ENCODE results near the gene TRIO.
A peak's percentile ranks its signal among the peaks of the same experiment; 100 is the strongest.

Gene TRIO

DNA sequence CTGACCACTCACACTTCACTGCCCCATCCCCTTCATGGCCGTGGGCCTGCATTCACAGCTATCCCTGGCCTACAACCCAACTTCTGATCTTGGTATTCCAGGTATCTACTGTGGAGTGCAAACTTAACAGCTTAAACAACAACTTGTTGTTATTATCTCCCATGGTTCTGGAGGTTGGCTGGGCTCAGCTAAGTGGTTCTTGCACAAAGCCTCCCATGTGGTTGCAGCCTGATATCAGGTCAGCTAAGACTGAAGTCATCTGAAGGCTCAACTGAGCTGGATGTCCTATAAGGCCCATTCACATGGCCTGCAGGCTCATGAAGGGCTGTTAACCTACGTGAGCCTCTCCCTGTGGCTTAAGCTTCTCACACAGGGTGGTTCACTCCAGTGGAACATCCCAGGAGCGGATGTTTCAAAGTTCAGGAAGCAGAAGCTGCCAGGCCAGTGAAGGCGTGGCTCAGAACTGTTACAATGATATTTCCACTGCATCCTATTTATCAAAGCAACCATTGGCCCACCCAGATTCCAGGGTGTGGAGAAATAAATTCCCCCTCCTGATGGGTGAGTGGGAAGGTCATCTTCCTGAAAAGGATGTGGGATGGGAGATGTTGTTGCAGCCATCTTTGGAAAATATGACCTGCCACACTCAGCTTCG is 30.0 kb upstream of the TRIO start:
- no peak overlapping the region for H3K4me3 ChIP-seq
- no peaks in the 10 kb centered on the region for H3K4me1 ChIP-seq
- no peaks in the 10 kb centered on the region for H3K27me3 ChIP-seq (ENCODE audit: low read depth)
- no peak for DNase-seq (ENCODE audit: low spot score in 2 of 2)
- in situ Hi-C loops (cut with MboI; ENCODE audit: low sequenced_read_pairs), result no loop called here
- no peaks in the 10 kb centered on the region for H3K9me3 ChIP-seq
- no peaks in the 10 kb centered on the region for H3K36me3 ChIP-seq (replicated peaks)

DNA sequence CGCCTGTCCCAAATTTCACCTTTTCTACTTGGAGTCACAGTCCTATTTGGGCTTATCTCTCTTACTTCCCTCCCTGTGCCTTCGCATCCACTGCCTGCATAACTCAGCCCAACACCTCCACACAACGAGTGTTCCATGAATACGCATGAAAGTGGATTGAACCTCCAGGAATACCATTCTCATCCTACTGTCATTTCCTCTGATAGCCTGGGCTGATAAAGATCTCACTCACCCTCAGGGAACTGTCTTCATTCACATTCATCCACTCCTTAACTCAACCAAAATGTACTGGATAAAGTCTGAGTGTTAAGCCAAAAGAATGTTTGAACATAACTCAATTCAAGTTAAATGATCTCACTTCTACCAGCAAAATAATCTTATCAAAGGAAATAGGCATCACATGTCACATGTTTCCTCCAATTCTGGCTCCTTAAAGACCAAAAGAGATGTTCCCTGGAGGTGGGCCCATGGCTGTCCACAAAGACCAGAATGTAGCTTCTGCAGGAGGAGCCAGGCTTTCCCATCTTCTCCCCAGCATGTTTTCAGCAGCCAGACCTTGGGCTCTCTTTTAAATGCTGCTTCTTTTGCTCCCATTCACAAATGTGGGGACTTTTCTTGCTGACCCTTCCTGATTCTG is 28.4 kb upstream of the TRIO start:
- no peaks in the 10 kb centered on the region for H3K4me1 ChIP-seq
- no peaks in the 10 kb centered on the region for H3K36me3 ChIP-seq (replicated peaks)

DNA sequence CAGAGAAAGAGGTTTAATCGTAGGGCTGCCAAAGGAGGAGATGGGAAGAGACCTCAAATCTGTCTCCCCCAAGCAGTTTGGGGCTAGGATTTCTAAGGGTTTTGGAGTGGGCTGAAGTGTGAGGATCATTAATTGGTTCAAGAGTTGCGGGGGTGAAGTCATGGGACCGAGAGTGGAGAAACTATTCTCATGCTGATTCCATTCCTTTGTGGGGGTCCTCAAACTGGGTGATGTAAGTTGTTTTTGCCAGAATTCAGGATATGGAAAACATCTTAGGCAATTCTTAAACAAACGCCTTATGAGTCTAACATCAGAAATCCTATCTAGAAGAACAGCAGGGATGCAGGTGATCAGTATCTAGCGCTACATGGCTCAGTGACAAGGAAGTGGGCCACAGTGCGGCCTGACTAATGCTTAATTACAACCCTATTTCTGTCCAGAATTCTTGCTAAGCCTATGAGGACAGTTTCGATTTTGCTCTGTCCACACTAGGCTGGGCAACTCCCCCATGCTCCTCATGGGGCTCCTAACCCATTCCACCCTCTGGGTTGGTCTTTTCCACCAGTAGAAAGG is 27.7 kb upstream of the TRIO start:
- no peak overlapping the region for H3K4me3 ChIP-seq
- DNase-seq (ENCODE audit: low spot score in 2 of 2), result no peak
- no peaks in the 10 kb centered on the region for H3K36me3 ChIP-seq (replicated peaks)
- H3K4me1 ChIP-seq, result no peaks in the 10 kb centered on the region
- no peaks in the 10 kb centered on the region for H3K9me3 ChIP-seq
- in situ Hi-C loops (cut with MboI; ENCODE audit: low sequenced_read_pairs), result no loop called here
- no peaks in the 10 kb centered on the region for H3K27me3 ChIP-seq (ENCODE audit: low read depth)

More for the DNA sequence above, 28.4 kb upstream of the TRIO start:
- Histone ChIP-seq H3K27me3 (ENCODE audit: low read depth) (no peaks in the 10 kb centered on the region), H3K9me3 (no peaks in the 10 kb centered on the region), H3K4me3 (no peak overlapping the region)
- no peak for DNase-seq (ENCODE audit: low spot score in 2 of 2)
- in situ Hi-C loops (cut with MboI; ENCODE audit: low sequenced_read_pairs), result no loop called here

DNA sequence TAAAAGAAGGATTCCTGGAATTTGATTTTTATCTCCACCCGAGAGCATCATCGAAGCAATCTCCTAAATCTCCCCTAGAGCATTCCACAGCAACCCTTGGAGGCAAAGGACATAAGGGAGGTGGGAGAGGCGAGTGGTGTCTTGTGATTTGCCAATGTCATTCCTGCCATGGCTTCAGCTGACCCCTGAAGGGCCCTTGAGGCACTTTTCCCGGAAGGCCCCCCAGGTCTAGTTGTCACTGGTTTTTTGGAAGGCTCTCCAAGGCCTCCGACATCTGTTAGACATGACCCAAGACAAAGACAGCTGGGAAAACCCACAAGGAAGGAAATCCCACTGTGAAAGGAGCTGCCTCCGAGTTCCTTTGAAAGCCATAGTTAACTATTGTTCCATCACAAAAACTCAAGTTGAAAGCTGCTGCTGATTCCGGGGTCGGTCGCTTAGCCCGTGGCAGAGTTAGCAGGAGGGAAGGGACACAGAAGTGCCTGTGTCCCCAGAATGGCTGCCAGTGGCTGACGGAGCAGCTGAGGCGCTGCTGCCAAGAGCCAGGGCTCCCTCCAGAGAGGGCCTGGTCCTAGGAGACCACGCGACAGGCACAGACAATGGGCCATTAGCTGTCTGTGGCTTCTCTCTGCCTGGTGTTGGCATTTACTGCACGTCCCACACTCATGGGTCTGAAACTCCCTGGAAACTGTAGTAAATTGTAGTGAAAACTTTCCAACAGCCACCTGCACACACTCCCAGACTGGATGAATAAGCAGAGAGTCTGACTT is 24.4 kb upstream of the TRIO start:
- Histone ChIP-seq H3K27me3 (ENCODE audit: low read depth) (no peaks in the 10 kb centered on the region), H3K9me3 (no peaks in the 10 kb centered on the region), H3K4me3 (no peak overlapping the region), H3K4me1 (no peaks in the 10 kb centered on the region), H3K36me3 (replicated peaks) (no peaks in the 10 kb centered on the region)
- peak in 1 of 2 experiments; percentile 14 for DNase-seq (ENCODE audit: low spot score in 2 of 2)
- in situ Hi-C loops (cut with MboI; ENCODE audit: low sequenced_read_pairs), result no loop called here

DNA sequence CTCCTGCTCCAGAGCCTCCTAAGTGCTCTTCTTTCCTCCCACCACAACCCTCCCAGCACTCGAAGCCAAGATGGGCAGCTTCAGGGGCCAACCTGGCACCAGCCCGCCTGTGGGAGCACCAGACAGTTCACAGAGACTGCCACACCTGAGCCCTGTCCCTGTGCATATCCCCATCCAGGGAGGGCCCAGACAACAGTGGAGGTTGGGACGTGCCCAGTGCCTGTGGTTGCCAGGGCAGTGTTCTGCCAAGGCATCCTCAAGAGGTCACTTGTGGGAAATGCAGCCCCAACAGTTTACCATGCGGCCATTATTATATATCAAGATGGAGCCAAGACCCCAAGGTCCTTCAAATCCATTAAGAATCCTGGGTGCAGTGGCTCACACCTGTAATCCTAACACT is 23.0 kb upstream of the TRIO start:
- H3K9me3 ChIP-seq, result no peaks in the 10 kb centered on the region
- no peaks in the 10 kb centered on the region for H3K4me1 ChIP-seq
- H3K36me3 ChIP-seq (replicated peaks), result no peaks in the 10 kb centered on the region
- DNase-seq (ENCODE audit: low spot score in 2 of 2), result no peak
- no peaks in the 10 kb centered on the region for H3K27me3 ChIP-seq (ENCODE audit: low read depth)
- no peak overlapping the region for H3K4me3 ChIP-seq
- in situ Hi-C loops (cut with MboI; ENCODE audit: low sequenced_read_pairs), result no loop called here

DNA sequence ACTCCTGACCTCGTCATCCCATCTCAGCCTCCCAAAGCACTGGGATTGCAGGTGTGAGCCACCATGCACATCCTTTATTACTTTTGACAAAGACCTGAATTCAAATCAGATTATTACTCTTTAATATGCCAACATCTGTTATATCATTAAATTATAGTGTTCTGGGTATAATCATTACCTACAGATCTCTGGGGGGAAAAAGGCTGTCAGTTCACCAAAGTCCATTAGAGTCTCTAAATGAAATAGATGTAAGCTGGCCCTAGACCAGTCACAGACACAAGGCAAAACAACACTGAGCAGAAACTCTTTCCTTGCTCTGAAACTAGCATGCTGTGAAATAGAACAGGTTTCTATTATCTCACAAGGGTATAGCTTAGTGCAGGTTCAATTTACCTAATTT is 21.6 kb upstream of the TRIO start:
- no peaks in the 10 kb centered on the region for H3K4me1 ChIP-seq
- H3K4me3 ChIP-seq, result no peak overlapping the region
- no peaks in the 10 kb centered on the region for H3K36me3 ChIP-seq (replicated peaks)
- no peaks in the 10 kb centered on the region for H3K27me3 ChIP-seq (ENCODE audit: low read depth)
- H3K9me3 ChIP-seq, result no peaks in the 10 kb centered on the region
- DNase-seq (ENCODE audit: low spot score in 2 of 2), result no peak
- in situ Hi-C loops (cut with MboI; ENCODE audit: low sequenced_read_pairs), result no loop called here

DNA sequence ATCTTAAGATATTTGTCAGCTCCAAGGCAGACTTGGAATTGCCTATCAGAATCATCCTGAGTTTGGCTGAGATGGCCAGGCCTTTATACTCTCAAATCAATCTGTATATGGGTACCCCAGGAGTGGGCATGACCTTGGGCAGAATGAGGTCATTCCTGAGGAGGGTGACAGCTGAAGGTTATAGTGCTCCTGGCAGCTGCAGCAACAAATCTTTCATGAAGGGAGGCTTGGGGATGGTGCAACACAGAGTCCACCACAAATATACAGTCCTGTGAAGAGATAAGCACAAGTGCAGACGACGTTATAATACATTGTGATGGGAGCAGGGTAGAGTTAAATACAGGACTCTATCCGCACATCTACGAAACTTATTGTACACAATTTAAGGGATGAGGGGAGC is 21.1 kb upstream of the TRIO start:
- Histone ChIP-seq H3K4me1 (no peaks in the 10 kb centered on the region), H3K27me3 (ENCODE audit: low read depth) (no peaks in the 10 kb centered on the region), H3K9me3 (no peaks in the 10 kb centered on the region), H3K36me3 (replicated peaks) (no peaks in the 10 kb centered on the region), H3K4me3 (no peak overlapping the region)
- in situ Hi-C loops (cut with MboI; ENCODE audit: low sequenced_read_pairs), result no loop called here
- no peak for DNase-seq (ENCODE audit: low spot score in 2 of 2)

DNA sequence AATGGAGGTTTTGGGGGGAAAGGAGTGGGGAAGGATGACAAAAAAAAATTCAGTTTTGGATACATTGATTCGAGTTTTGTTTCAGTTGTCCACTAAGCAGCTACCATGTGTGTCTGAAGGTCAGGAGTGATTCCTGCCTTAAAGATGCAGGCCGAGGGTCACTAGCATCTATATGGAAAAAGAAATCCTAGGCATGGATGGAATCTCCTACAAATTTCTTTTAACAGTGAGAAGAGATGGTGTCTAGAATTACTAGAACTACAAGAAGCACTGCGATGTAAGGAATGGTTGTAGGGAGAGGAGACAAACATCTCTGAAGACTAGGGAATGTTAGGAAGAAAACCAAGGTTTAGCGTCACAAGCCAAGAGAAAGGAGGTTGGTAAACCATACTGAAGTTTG is 19.6 kb upstream of the TRIO start:
- no peaks in the 10 kb centered on the region for H3K4me1 ChIP-seq
- H3K36me3 ChIP-seq (replicated peaks), result no peaks in the 10 kb centered on the region
- no peaks in the 10 kb centered on the region for H3K27me3 ChIP-seq (ENCODE audit: low read depth)
- no peak for DNase-seq (ENCODE audit: low spot score in 2 of 2)
- H3K9me3 ChIP-seq, result no peaks in the 10 kb centered on the region
- no peak overlapping the region for H3K4me3 ChIP-seq
- in situ Hi-C loops (cut with MboI; ENCODE audit: low sequenced_read_pairs), result no loop called here

DNA sequence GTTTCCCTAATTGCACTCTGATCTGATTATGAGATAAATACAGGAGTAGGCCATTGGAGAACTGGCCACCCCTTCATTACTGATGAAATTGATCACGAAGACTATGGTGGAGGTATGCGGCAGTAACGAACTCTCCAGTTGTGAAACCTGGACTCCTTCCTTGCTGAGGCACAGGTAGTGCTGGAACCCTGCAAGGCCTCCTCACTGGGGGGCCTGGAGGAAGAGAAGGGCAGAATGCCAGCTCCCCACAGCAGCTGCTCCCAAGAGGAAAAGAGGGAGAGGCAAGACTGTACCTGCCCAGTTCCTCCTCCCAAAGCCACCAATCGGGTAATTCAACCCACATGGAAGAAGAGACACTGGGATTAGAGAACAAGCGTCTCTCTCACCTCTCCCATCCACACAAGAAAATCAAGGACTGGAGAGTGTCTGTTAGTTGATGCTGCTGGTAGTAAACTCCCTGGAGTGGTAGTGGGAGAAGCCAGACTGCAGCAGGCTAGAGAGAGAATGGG is 19.1 kb upstream of the TRIO start:
- Histone ChIP-seq H3K9me3 (no peaks in the 10 kb centered on the region), H3K27me3 (ENCODE audit: low read depth) (no peaks in the 10 kb centered on the region), H3K36me3 (replicated peaks) (no peaks in the 10 kb centered on the region), H3K4me3 (no peak overlapping the region), H3K4me1 (no peaks in the 10 kb centered on the region)
- in situ Hi-C loops (cut with MboI; ENCODE audit: low sequenced_read_pairs), result no loop called here
- no peak for DNase-seq (ENCODE audit: low spot score in 2 of 2)

DNA sequence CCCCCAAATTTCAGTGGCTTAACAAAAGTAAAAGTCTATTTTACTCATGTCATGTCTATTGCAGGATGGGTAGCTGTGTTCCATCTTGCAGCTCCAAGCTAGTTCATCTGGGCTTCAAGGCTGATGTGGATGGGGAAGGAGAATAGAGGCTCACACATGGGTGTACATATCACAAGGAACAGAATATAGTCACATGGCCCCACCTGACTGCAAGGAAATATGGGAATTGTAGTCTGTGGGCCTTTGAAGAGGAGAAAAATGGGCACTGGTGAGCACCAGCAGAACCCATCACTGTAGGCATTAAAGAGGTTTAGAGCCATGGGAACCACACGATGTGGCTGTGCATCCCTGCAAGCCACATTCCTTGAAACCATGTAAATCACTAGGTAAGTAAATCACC is 17.9 kb upstream of the TRIO start:
- Histone ChIP-seq H3K36me3 (replicated peaks) (no peaks in the 10 kb centered on the region), H3K4me1 (no peaks in the 10 kb centered on the region), H3K9me3 (no peaks in the 10 kb centered on the region), H3K4me3 (no peak overlapping the region), H3K27me3 (ENCODE audit: low read depth) (peaks cover 6% of the 10 kb centered on the region)
- in situ Hi-C loops (cut with MboI; ENCODE audit: low sequenced_read_pairs), result loop anchor here (25.0 kb wide), 1 partner anchor 137 kb away; no protein-coding TSS in a partner anchor
- no peak for DNase-seq (ENCODE audit: low spot score in 2 of 2)

DNA sequence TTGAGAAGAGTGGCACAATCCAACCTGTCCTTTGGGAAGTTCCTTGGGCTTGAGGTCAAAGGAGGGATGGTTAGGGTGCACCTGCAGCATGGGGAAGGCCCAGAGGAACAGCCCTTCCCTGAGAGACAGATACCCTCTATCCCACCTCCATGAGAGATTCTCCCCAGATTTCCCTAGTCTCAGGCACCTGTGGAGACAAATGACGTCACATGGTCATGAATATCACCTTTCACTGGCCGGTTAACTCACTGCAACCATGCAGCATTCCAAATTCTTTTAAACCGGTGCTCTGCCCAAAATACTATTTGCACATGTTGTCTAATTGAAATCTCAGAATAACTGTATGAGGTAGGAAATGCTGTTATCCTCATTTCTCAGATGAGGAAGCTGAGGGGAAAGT is 15.6 kb upstream of the TRIO start:
- Histone ChIP-seq H3K36me3 (replicated peaks) (no peaks in the 10 kb centered on the region), H3K9me3 (no peaks in the 10 kb centered on the region), H3K27me3 (ENCODE audit: low read depth) (peaks cover 16% of the 10 kb centered on the region), H3K4me1 (no peaks in the 10 kb centered on the region; the same call in 1 of the 2 replicates), H3K4me3 (no peak overlapping the region)
- DNase-seq (ENCODE audit: low spot score in 2 of 2), result no peak
- in situ Hi-C loops (cut with MboI; ENCODE audit: low sequenced_read_pairs), result loop anchor here (25.0 kb wide), 1 partner anchor 135 kb away; no protein-coding TSS in a partner anchor

DNA sequence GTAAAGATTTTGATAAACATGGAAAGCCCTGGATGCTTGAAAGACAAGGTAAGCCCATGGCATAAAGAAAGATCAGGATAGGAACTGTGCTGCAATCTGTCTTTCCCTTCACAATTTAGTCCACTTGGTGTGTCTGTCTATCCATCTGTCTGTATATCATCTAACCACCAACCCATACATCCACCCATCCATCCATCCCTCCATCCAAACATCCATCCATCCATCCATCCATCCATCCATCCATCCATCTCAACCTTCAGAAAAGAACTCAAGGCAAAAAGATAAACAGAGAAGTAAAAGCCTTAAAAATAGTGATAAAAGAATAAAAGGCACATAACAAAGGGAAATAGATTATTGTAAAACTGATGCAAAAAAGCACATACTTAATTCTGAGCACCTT is 15.1 kb upstream of the TRIO start:
- peaks cover 16% of the 10 kb centered on the region for H3K27me3 ChIP-seq (ENCODE audit: low read depth)
- H3K4me1 ChIP-seq, result no peaks in the 10 kb centered on the region; the same call in 1 of the 2 replicates
- H3K36me3 ChIP-seq (replicated peaks), result no peaks in the 10 kb centered on the region
- no peak for DNase-seq (ENCODE audit: low spot score in 2 of 2)
- in situ Hi-C loops (cut with MboI; ENCODE audit: low sequenced_read_pairs), result loop anchor here (25.0 kb wide), 1 partner anchor 134 kb away; no protein-coding TSS in a partner anchor
- H3K9me3 ChIP-seq, result no peaks in the 10 kb centered on the region
- H3K4me3 ChIP-seq, result no peak overlapping the region

DNA sequence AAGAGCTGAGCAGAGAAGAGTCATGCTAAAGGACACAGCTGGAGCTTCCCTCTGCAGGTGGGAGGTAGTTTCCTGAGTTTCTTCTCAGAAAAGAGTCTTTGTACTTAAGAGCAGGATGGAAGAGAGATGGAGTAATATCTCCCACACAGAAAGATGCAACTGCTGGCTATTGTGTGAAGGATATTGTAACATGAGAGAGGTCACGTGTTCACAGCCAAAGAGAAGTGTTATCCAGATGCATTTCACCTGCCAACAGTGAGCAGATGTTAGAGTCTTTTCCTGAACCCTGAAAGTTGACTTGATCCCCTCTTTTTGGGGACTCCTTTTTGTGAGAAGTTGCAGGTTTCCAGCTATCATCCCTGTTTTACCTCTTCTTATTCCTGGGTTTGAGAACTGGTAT is 14.0 kb upstream of the TRIO start:
- in situ Hi-C loops (cut with MboI; ENCODE audit: low sequenced_read_pairs), result loop anchor here (25.0 kb wide), 1 partner anchor 133 kb away; no protein-coding TSS in a partner anchor
- Histone ChIP-seq H3K4me3 (no peak overlapping the region), H3K9me3 (no peaks in the 10 kb centered on the region), H3K4me1 (no peaks in the 10 kb centered on the region; the same call in 1 of the 2 replicates), H3K27me3 (ENCODE audit: low read depth) (peaks cover 16% of the 10 kb centered on the region), H3K36me3 (replicated peaks) (no peaks in the 10 kb centered on the region)
- DNase-seq (ENCODE audit: low spot score in 2 of 2), result no peak

Data from HAP-1 (cell line).